GM21723 (cell line): ENCODE measurements around the gene NUP107.

Source experiments
- ATAC-seq: cut with Tn5 transposase; IDR thresholded peaks from one replicate; pipeline ENCODE4 v1.9.1; 2021; ENCODE audit warnings: mild to moderate bottlenecking, moderate library complexity; ENCODE audit not compliant: unreplicated experiment

The NUP107 gene

GRCh38 chr12:68739891-68740290 is 53.1 kb downstream of the NUP107 start:
- no peak for ATAC-seq

- no peak for ATAC-seq
Measured at GRCh38 chr12:68743356-68743755, 56.6 kb downstream of the NUP107 start.

GRCh38 chr12:68745376-68745903 is 58.7 kb downstream of the NUP107 start:
- ATAC-seq: peak; percentile 3

GRCh38 chr12:68745904-68746571 is 59.3 kb downstream of the NUP107 start, which contains the start of gene SLC35E3:
Gene SLC35E3 (plus strand): TSS chr12:68746176. CDS start chr12:68746378, 202 bp downstream.
- ATAC-seq: peak; percentile 98

GRCh38 chr12:68746572-68747180 is 59.9 kb downstream of the NUP107 start:
- peak; percentile 43 for ATAC-seq

GRCh38 chr12:68749443-68749842 is 62.7 kb downstream of the NUP107 start:
- no peak for ATAC-seq

GRCh38 chr12:68749861-68750260 is 63.1 kb downstream of the NUP107 start:
- no peak for ATAC-seq

GRCh38 chr12:68750506-68750905 is 63.7 kb downstream of the NUP107 start:
- no peak for ATAC-seq

- ATAC-seq: no peak
Measured at GRCh38 chr12:68755536-68756243, 68.9 kb downstream of the NUP107 start.

GRCh38 chr12:68759852-68760251 is 73.1 kb downstream of the NUP107 start:
- ATAC-seq: no peak

- no peak for ATAC-seq
Measured at GRCh38 chr12:68760806-68761441, 74.1 kb downstream of the NUP107 start.

- ATAC-seq: no peak
Measured at GRCh38 chr12:68761442-68761812, 74.6 kb downstream of the NUP107 start.

GRCh38 chr12:68761901-68762630 is 75.3 kb downstream of the NUP107 start:
- no peak for ATAC-seq

- ATAC-seq: no peak
Measured at GRCh38 chr12:68762691-68763090, 75.9 kb downstream of the NUP107 start.

GRCh38 chr12:68765696-68766095 is 78.9 kb downstream of the NUP107 start:
- no peak for ATAC-seq

- no peak for ATAC-seq
Measured at GRCh38 chr12:68766646-68767045, 79.9 kb downstream of the NUP107 start.

- ATAC-seq: no peak
Measured at GRCh38 chr12:68767191-68767590, 80.4 kb downstream of the NUP107 start.

- ATAC-seq: no peak
Measured at GRCh38 chr12:68768431-68768939, 81.7 kb downstream of the NUP107 start.

GRCh38 chr12:68769941-68770340 is 83.2 kb downstream of the NUP107 start:
- no peak for ATAC-seq

GRCh38 chr12:68771223-68771925 is 84.6 kb downstream of the NUP107 start:
- no peak for ATAC-seq
